GM12865 (cell line): Measurements from ENCODE around the gene EEFSEC.

Experiments used
- DNase-seq: peaks from one replicate; pipeline ENCODE4 v3.0.0; 2010; ENCODE audit warnings: low read depth
- H3K4me3 ChIP-seq: 2 replicates; pipeline ENCODE4 v1.5.1; 2011; ENCODE audit warnings: mild to moderate bottlenecking, low read depth, low read length, control low read depth
- TF ChIP-seq, protein P1 (sequence below): IDR thresholded peaks from 2 replicates; pipeline ENCODE4 v1.5.1; 2011; ENCODE audit warnings: low read length, control low read depth, low read depth, inconsistent platforms; ENCODE audit not compliant: insufficient read depth; ENCODE audit errors: missing control alignments

Gene EEFSEC

DNA sequence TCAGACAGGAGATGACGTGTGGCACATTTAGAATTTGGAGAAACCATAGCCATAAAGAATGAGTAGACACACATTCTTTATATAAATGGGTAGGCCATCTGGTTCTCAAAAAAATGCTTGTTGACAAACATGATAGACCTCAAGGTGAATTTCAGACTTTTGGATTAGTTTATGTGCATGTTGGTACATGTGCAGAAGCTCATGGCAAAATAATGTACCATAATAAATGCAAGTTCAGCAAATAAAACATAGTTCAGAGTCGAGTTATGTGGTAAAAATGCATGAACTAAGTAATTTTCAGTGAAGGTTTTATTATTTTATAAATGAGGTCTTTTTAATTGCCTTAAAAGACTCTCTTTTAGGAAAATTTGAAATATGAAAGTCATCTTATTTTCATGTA is 24.6 kb downstream of the EEFSEC start:
- no peak overlapping the region for H3K4me3 ChIP-seq
- TF ChIP-seq, protein P1, sequence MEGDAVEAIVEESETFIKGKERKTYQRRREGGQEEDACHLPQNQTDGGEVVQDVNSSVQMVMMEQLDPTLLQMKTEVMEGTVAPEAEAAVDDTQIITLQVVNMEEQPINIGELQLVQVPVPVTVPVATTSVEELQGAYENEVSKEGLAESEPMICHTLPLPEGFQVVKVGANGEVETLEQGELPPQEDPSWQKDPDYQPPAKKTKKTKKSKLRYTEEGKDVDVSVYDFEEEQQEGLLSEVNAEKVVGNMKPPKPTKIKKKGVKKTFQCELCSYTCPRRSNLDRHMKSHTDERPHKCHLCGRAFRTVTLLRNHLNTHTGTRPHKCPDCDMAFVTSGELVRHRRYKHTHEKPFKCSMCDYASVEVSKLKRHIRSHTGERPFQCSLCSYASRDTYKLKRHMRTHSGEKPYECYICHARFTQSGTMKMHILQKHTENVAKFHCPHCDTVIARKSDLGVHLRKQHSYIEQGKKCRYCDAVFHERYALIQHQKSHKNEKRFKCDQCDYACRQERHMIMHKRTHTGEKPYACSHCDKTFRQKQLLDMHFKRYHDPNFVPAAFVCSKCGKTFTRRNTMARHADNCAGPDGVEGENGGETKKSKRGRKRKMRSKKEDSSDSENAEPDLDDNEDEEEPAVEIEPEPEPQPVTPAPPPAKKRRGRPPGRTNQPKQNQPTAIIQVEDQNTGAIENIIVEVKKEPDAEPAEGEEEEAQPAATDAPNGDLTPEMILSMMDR, result no peak
- no peak for DNase-seq

DNA sequence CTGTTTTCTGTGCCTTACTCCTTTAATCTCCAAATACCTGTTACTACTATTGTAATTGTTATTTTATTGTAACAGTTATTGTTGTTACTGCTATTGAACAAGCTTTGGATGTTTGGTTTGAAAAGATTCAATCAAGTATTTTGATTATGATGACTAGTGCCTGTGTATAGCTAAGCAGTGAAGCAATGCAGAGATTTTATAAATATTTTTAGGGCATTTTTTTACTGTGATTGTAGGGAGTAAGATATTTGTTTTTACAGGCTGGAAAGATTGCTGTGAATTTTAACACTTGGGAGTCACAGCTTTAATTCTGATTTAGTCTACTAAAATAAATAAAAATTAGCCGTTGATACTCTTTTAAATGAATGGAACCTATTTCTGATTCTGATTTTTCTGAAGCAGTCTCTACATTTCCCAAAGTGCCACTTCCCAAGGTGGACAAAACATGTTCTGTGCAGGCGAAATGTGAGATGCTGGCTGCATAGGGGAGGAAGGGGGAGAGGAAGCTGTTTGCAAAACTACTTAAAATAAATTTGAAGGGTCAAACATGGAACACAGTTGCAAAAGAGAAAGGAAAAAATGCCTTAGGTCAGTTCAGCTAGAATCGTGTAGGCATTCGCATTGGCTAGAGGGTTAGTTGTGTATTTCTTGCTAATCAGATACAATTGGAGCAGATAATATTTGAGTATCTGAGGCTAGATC is 25.7 kb downstream of the EEFSEC start:
- TF ChIP-seq, protein P1, result no peak
- no peak for DNase-seq
- no peak overlapping the region for H3K4me3 ChIP-seq

DNA sequence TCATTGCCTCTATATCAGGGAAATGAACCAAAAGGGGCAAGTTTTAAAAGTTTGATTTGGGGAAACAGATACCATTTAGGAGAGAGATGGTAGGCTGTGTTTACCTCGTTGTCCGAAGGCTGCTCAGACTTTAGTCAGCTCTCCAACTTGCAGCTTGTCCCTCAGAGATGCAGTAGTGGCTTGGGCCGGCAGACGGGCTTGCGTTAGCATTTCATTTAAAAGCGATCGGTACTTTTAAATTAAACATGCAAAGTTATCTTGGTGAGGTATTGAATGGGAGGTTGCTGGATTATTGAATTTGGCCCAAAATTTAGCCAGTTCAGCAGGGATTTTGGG is 26.2 kb downstream of the EEFSEC start:
- H3K4me3 ChIP-seq, result no peak overlapping the region
- DNase-seq, result no peak
- TF ChIP-seq, protein P1, result no peak

DNA sequence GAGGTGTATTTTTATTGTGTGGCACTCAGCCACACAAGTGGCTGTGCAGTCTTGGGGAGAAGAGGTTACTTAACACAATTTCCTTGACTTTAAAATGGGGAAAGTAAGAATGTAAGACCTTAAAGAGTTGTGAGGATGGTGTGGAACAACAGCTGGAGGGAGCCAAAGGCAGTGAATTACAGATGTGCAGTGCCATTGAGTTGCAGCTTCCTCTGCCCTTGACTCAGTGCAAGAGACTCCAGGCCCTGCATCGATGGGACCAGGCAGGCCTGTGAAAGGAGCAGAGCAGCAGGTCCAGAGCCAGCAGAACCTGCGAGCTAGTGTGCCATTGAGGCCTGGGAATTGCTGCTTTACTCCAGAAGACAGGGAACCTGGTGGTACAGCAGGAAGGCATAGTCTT is 27.2 kb downstream of the EEFSEC start:
- H3K4me3 ChIP-seq, result no peak overlapping the region
- DNase-seq, result no peak
- TF ChIP-seq, protein P1, result no peak

DNA sequence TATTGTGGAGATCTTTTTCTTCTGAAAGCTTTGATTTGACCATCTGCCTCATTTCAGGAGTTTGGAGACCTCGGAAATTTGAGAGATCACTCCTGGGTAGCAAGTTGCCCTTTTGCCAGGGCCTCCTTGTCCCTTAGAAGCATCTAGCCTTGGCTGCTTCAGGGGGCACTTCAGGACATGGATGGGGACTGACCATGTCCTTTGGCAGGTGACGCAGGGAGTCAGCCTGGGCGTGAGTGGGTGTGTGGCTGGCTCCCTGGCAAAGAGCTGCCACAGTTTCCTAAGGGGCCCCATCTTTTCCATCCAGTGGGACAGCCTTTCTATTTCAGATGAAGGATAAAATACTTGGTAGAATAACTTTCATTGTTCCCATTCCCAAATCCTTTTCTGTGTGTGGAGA is 27.6 kb downstream of the EEFSEC start:
- no peak for DNase-seq
- no peak overlapping the region for H3K4me3 ChIP-seq
- TF ChIP-seq, protein P1, result no peak

DNA sequence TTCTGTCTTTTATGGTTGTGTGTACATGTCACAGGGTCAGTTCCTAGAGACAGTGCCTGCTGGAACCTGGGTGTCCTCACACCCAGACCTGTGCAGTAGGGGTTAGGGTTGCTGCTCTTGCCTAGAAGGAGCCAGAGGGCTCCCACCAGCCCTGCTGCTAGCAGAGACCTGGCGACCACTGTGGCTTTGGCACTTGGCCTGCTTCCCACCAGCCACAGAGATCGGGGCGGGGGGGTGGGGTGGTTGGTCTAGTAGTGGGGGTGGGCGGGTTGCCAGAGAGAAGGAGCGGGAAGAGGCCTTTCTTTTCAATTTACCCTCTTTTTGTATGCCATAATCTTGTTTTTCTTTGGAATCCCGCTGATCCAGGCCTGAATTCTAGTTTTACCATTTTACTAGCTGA is 29.4 kb downstream of the EEFSEC start:
- no peak for DNase-seq
- H3K4me3 ChIP-seq, result no peak overlapping the region
- TF ChIP-seq, protein P1, result no peak
